ENCODE data around the gene PPP1R9B.

DNA sequence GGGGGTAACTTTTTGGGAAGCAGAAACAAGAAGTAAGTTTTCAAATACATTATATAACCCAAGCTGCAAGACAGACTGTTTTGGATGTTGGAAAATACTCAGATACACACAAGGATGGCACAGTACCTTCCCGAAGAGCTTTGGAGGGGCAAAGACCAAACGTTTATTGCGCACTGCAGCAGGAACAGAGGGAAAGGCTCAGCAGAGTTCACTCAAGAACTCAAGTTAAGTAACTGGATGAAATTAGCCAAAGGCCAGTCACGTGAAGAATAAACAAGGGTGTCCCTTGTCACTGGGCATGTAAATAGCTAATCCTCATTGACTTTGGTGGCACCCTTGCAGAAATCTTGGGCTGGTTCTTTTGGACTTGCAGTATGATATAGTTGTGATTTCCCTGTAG, 52.6 kb downstream of the PPP1R9B start:
- TF ChIP-seq TAF1 (IDR thresholded peaks at IDR 0.05; ENCODE audit: borderline replicate concordance, insufficient read depth, low read length) (no peak), POLR2AphosphoS5 (IDR thresholded peaks at IDR 0.05; ENCODE audit: low read depth, low read length) (no peak)
